TTC549 (cell line): ENCODE results near the gene PIK3R1.
"Not testable (repeated sequence)": the region's sequence is repeated elsewhere in the genome, so short reads cannot be mapped to it uniquely, and the experiment has no call there.

Source experiments
- FAIRE-seq: peaks from 2 replicates; lab custom pipeline; 2012; peaks lifted over from hg19 to GRCh38; lab: Jason Lieb, UNC

PIK3R1 gene

DNA sequence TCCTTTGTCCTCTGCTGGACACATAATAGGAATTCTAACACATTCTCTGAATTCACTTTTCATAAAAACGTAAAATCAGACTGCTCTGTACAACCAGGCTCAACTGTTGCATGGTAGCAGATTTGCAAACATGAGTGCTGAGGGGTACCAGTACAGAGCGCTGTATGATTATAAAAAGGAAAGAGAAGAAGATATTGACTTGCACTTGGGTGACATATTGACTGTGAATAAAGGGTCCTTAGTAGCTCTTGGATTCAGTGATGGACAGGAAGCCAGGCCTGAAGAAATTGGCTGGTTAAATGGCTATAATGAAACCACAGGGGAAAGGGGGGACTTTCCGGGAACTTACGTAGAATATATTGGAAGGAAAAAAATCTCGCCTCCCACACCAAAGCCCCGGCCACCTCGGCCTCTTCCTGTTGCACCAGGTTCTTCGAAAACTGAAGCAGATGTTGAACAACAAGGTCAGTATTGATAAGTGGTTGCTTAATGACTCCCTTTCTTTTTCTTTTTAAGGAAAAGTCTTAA is 11.1 kb downstream of the PIK3R1 start:
- no peak for FAIRE-seq

DNA sequence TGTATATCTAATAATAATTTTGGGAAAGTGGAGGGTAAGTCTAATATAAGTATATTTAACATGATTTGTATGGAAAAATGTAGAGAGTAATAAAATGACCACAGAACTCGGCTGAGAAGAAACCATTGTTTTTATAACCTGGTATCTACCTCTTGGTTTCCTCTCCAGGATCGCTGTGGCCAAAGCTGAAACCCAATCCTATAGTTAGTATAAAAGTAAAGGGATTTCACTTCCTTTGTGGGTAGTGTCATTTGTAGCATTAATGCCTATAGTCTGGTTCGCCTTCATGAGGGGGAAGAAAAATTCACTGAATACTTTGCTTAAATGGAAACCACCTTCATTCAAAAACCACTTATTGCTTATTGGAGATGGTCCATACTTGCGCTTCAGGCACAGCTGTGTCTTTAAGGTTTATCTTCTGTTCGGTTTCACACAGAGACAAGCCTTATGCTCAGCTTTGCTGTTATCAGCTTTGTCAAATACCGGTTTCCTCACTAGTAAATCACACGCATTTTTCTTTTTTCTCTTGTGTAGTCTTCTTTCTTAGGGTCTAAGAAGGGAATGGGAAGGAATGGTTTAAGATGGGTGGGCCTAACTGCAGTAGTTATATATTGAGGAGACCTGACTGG is 12.1 kb downstream of the PIK3R1 start:
- no peak for FAIRE-seq

DNA sequence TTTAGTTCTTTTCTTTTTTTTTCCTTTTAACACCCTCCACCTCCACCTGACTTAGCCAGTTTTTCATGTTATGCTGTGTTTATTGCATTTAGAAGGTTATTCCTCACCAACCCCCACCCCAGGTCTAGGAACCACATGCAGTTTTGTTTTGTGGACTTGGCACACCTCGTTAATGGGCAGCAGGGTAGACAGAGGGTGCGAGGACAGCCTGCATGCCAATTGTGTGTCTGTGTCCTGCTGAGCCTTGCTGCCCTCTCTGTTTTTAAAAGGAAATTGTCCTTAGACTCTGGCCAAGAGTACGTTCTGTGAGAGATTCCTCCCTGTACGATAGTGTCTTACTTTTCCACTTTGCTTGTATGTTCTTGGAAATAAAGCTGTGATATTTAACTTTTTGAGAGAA is 13.9 kb downstream of the PIK3R1 start:
- no peak for FAIRE-seq

DNA sequence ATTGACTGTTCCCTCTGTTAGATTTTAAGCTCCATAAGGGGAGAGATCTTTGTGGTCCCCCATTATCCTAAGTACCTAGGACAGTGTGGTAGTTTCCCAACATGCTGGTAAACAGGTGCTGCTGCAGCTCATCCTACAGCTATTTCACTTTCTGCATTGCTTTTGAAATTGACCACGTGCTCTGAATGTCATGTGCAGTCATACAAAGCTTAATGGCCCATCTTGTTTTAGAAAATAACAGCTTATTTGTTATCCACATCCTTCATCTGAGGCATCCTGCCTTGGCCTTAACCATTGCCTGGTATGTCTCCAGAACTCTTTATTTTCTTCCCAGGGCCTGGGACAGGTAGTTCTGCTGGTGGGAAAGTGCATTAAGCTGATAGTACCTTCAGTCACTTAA is 14.7 kb downstream of the PIK3R1 start:
- FAIRE-seq = no peak

DNA sequence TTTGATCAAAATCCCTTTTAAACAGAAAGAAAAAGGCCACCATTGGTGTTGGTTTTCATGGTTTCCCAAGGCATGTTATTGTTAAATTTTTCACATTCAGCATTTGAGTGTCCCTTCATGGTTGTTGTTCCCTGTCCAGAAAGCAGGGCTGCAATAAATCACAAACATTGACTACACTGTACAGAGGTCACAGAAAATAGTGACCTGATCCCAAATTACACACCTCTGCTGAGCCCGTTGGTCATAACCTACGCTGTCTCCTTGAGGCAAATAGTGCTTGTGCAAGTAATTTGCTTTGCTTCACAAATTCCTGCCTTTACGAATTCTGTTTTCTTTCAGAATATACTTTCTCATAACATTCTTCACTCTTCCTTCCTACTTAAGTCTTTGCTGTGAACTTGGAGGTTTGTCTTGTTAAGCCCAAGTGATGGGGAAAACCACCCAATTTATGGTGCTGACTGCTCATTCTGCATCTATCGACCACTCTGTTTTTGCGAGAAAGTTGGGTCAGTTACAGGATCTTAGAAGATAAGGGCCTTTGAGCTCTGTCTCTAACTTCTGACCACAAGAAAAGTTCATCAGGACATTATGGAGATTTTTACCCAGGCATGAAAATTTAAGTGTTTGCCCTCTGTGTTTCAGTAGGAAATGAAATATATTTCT is 16.0 kb downstream of the PIK3R1 start:
- no peak for FAIRE-seq

DNA sequence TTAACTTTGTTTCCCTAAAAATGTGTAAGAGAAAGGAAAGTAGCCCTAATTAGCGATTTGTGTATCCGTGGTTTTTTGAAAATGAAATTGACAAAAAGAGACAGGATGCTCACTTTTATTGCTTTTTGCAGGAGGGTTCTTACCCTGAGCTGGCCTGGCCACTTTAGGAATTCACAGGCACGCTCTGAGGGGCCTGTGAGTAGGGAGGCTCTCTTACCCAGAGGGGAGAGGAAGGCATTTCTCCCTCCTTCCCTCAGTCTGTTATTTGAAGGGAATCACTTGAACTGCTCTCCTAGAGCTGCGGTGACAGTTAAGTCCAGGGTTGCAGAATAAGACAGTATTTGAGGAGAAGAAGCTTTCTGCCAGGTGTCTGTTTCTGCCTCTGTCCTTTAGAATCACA is 16.7 kb downstream of the PIK3R1 start:
- no peak for FAIRE-seq

DNA sequence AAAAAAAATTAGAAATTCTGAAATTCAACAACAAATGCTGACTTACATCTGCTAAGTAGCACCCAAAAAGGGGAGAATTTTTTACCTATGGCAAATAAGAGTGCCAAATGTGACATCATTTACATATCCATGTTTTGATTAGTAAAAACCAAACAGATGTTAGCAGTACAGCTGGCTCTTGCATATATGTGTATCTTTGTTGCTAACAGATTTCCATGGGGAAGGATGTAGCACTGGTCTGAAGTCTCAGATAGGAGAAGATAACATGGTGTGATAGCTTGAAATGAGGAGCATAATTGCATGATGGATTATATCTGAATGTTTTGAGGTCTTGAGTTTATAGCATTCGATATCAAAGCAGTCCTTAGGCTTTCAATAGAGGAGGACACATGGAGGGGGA is 17.5 kb downstream of the PIK3R1 start:
- FAIRE-seq = no peak

DNA sequence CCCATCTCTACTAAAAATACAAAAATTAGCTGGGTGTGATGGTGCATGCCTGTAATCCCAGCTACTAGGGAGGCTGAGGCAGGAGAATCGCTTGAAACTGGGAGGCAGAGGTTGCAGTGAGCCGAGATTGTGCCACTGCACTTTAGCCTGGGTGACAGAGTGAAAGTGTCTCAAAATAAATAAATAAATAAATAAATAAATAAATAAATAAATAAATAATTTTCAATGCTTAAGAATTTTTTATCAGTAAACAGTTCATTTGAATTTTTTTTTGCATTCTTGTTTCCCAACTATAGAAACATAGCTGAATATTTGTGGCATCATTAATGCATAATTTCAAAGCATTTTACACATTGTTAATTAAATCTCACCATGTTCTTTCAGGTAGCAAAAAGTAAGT is 19.7 kb downstream of the PIK3R1 start:
- not testable (repeated sequence) for FAIRE-seq

DNA sequence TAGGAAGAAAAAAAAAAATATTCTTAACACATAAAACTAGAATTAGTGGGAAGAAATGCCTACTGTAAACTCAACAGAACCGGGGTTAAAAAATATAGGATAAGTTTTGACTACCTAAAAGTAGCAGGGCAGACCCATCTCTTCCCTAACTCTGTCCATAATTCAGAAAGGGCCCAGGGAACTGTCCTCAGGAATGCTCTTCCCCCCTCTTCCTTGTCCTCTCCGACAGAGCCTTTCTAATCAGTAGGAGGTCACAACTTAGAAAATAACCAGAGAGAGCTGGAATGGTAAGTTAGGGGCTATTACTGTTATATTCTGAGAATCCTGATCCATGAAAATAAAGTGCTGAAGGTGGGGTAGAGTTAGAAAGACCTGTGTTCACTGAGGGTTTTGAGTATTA is 22.2 kb downstream of the PIK3R1 start:
- FAIRE-seq = no peak

DNA sequence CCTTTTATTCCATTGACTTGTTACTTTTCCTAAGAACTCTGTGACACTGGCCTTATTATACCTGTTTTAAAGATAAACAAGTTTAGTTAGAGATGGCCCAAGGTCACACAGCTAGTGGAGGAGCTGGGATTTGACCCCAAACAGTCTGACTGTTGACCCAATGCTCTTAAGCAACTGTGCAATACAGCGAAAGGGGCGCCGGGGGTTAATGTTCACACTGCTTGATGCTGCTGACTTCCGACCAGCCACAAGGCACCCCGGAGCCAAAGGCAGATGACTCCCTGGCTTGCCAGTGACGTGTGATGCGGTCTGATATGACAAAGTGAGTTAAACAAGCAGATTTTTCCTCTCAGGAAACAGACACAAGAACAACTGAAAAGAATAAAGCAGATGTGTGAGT is 23.9 kb downstream of the PIK3R1 start:
- no peak for FAIRE-seq

DNA sequence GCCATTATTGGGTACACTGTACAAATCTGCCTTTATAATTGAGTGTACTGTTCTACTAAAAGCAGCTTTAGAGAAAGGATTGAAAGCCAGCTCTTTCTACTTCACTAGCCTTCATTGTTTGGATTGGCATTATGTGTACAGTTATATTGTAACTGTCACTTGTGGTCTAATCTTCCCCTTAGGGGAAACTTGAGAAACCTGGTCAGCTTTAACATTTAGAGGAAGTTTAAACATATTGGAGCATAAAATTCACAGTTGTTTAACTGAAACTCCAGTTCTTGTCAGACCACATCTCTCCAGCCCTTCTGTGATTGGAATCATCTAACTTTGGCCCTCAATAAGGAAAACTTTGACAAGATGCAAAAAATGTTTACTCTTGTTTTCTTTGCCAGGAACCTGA is 24.6 kb downstream of the PIK3R1 start:
- FAIRE-seq = no peak

DNA sequence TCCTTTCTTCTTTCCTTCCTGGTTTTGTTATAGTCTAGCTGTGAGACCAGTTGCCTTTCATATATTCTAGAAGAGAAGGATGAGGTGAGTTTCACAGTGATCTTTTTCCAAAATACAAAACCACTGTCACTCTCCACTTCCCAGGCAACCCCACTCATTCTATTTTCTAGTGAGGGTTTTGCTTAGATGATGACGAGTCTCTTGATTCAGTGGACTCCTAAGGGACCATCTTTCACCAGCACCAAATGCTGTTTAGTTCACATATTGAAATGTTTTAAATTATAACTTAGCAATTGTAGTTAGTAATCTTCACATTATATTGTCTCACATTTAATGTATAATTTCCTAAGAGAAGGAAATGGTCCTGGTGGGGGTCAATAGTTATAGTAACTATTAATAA is 25.2 kb downstream of the PIK3R1 start:
- no peak for FAIRE-seq

DNA sequence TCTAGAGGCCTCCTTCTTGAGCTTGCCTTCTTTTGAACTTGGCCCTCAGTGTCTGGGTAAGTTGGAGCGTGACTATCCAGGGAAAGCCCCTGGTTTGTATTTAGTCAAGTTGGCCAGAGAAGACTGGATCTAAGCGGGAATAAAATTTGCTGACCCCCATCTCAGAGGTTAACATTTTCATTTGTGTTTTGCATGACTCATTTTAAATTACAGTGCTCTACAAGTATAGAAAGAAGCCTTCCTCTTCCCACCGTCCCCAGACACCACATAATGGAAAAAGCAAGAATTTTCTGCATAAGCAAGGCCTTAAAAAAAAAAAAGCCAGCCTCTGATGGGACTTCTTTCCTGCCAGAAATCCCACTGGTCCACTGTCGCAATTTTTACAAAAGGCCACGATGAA is 27.2 kb downstream of the PIK3R1 start:
- no peak for FAIRE-seq

DNA sequence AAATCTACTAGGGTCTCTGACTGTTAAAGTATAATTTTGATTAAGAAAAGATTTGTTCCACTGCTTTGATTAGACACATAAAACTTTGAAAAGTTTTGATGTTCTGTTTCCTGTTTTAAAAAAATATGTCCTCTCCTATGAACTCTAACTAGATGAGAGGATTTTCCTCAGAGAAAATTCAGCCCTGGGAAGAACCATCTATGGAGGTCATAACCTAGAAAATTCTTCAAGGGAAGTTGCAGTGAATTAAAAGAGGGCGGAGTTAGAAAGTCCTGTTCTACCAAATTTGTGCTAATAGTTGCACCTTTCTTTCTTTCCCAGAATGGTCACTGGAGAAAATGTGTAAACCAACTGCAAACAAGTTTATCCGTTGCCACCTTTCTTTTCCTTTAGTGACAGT is 27.7 kb downstream of the PIK3R1 start:
- no peak for FAIRE-seq

DNA sequence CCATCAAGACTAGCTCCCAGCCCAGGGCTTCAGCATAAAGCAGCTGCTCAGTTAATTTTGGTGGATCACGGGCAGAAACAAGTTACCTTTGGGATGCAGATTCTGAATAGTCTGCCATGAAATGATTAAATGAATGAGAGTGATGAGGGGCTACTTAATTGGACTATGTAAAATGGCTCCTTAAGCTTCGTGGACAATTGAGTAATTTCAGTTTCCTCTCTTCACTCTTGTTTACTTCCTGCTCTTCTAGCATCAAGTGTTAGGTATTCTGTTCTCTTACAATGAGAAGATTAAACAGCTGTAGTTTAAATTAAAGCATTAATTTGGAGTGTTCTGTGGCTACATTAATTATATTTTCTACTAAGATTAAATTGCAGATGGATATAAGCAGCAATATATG is 28.1 kb downstream of the PIK3R1 start:
- FAIRE-seq = no peak

DNA sequence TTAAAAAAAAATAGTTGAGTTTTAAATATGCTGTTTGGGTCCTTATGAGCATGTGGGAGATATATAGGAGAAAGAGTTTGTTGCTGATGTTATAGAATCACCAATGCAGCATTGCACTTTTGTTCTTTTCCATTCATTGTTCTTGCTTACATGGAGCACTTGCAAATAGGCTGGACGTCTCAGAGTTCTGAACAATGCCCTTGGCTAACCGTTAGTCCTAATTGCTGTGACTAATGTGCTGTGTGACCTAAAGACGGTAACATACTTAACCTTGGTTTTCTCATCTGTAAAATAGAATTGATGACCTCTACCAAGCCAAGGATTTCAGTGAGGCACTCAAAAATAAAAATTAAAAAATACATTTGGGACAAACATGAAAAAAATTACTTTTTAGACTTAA is 29.8 kb downstream of the PIK3R1 start:
- no peak for FAIRE-seq

DNA sequence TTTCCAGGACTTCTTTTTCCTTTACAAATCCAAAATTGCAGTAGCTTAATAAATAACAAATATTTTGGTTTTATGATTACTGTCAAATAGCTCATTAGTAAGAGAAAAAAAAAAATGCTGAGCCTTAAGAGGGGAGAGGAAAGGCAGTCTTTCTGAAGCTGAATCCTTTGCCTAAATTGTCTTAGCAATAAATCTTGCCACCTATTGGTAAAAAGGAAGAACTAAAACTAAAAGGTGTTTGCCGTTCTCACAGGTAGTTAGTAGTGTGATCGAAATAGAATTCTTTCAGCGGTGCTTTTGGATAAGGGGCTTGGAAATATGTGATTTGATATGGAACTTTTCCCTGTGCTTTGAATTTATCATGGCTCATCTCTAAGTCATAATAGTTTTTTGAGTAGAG is 31.2 kb downstream of the PIK3R1 start:
- FAIRE-seq = no peak

DNA sequence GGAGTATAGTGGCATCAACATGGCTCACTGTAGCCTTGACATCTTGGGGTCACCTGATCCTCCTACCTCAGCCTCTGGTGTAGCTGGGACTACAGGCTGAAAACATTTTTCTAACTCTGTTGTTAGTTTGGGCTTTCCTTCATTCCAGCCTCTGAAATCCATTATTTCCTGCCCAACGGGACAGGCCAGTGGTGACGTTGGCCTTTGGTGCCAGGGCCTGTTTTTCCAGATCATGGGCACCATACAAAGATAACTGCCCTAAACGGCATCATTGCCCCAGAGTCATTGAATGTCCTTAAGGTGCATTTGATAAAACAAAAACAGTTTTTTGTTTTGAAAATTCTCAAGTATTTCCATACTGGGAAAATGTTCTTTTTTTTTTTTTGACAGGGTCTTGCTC is 32.1 kb downstream of the PIK3R1 start:
- no peak for FAIRE-seq

DNA sequence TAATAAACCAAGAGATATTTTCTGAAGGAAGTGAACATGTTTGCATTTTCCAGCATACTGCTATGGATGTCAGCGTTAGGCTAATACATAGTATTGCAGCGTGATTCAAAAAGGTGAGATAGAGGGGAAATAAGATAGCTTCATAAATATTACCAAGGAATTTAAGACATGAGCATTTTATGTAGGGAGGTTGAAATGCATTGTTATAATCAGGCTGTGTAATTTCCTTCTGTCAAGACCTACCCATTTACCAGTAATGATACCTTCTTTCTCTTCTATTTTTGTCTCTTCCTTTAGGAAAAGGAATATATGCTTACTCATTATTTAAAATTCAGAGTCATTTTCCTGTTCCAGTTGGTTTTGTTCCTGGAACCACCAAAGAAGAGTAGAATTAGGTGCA is 33.3 kb downstream of the PIK3R1 start:
- FAIRE-seq = no peak

DNA sequence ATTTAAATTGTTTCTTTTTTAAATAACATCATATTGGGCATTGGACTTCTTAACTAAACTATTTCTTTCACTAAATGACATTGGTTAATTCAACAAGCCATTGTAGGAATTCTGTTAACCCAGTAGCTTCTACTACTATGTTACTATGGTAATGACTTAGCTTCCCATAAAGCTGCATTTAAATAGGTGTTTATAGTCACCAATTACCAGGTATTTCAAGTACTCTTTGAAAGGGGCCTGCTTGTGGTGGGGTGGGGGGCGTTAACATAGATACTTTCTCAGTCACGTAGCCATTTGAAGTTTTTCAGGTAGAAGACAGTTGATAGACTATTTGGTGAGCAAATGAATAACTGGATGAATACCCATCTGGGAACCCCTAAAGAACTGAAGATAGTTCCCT is 34.0 kb downstream of the PIK3R1 start:
- FAIRE-seq = no peak

DNA sequence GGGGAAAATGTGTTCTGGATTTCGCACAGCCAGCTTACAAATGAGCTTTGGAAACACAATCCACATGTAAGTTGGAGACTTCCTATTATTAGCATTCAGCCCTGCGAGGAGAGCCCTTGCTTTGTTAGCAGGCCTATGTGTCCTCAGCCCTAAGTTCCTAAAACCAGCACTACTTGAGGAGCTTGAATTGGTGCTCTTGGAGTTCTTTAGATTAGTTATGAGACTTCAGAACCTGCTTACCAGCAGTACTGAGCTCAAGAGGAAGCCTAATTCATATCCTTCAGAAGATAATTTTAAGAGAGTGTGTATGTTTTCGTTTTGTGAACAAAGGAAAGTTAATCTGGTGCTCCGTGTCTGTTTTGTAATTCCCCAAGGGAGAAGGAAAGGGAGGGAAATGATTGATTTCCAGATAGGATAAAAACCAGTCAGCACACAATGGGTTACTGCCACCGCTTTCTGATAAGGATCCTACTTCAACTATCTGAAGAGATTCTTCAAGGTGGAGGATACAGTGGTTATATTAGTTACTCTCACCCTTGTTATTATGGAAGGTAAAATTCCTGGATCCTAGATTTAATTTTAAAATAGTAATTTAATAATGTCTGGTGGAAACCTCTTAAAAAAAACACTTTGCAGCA is 35.2 kb downstream of the PIK3R1 start:
- no peak for FAIRE-seq

DNA sequence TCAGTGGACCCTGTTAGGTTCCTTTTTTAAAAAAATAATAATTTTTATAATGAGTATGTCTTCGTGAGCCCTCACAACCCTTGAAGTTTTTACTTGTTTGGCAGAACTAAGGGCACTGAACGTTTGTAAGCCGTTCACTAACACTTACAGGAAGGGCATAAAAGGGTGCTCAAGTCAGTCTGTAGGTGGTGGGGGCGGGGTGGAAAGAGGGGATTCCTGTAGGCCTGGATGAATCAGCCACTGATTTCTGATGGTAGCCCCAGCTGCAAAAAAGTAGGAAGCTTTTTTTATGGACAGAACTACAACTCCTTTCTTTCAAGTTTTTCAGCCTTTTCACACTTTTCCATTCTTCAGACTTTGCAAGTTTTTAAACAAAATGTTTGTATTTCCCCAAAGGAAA is 35.8 kb downstream of the PIK3R1 start:
- FAIRE-seq = no peak

DNA sequence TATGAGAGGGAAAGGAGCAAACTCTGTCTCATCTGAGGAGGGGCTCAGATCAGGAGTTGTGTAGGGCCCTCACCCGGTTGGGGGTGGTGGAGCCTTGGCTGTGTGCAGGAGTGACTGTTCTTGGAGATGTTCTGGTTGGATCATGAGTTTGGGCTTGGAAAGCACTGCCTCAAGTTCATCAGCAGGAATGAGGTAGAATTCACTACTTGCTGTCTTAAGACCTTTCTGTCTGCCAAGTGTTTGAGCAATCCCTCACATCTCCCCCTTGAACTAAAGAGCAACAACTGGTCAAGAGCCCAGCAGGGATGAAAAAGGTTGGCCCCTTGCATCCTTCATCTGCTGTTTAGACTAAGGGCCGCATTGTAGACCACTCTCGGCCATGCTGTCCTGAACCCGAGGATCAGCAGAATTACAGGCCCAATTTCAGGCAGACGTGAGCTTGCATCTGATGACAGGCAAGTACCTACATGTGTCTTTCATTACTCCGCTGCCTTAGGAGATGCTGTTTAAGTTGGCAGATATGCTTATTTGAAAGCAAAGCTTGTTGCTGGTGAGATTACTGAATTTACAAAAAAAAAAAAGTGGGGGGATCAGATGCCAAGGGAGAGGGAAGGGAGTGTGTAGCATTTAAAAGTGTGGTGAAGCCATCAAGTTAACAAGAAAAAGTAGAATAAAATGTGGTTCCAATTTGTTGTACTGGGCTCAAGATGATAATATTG is 36.4 kb downstream of the PIK3R1 start:
- FAIRE-seq = no peak
